Epithelial cell of esophagus (primary cell): ENCODE data around the gene STMN3.
"Not testable (repeated sequence)": the region's sequence is repeated elsewhere in the genome, so short reads cannot be mapped to it uniquely, and the experiment has no call there.

ENCODE experiments used
- DNase-seq: peaks from one replicate; pipeline ENCODE4 v3.0.0; 2010; ENCODE audit warnings: low read depth
- H3K4me3 ChIP-seq: 2 replicates; pipeline ENCODE4 v1.5.1; 2011; ENCODE audit warnings: mild to moderate bottlenecking, low read length, control low read depth
- CTCF ChIP-seq: IDR thresholded peaks from 2 replicates; pipeline ENCODE4 v1.5.1; 2011; ENCODE audit warnings: low read depth, mild to moderate bottlenecking, low read length, control low read depth, inconsistent platforms; ENCODE audit not compliant: insufficient read depth; ENCODE audit errors: missing control alignments

The STMN3 gene

DNA sequence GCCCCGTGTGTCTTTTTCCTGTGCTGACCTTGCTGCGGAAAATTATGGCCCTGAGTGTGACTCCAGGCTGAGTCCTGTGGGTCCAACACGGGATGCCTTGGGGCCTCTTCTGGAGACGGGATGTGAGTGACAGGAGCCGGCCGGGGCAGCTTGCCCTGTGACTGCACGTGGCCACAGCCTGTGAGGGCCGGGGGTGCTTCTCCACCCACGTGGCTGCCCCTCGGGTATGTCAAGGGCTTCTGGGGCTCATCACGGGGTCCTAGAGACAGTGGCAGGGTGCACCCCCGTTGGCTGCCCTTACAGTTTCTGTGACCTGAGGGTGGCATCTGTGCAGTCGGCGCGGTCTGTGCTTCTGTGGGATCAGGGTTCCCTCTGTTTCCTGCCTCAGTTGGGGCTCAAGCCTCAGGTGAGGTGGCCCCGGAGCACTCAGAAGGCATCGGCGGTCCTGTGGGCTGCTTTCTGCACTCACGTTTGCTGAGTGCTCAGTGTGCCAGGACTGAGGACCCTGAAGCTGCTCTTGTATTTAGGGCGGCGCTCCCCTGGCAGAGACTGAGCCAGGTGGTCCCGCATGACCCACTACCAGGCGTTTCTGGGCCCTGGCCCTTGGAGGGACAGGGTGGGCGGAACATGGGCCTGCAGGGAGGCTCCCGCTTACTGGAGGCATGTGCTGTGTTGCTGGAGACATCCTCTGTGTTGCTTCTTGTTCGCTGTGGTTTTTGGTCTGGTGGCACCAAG is 10.3 kb upstream of the STMN3 start:
- no peak overlapping the region for H3K4me3 ChIP-seq
- no peak for TF ChIP-seq CTCF
- DNase-seq: no peak

DNA sequence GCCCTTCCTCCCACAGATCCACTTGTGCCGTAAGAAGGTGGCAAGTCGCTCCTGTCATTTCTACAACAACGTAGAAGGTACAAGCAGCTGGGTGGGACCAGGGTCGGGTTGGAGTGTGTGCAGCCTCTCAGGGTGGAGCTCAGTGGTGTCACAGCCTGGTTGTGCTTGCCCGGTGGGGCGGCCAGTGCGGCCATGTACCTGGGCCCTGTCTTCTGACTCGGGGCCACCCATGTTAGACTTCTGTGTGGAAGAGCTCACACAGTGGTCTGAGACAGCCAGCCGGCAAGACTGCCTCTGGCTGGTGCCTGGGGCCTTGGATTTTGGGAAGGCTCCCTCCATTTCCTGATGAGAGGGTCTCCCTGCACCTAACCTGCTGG is 9.6 kb upstream of the STMN3 start:
- no peak for DNase-seq
- no peak for TF ChIP-seq CTCF
- no peak overlapping the region for H3K4me3 ChIP-seq

DNA sequence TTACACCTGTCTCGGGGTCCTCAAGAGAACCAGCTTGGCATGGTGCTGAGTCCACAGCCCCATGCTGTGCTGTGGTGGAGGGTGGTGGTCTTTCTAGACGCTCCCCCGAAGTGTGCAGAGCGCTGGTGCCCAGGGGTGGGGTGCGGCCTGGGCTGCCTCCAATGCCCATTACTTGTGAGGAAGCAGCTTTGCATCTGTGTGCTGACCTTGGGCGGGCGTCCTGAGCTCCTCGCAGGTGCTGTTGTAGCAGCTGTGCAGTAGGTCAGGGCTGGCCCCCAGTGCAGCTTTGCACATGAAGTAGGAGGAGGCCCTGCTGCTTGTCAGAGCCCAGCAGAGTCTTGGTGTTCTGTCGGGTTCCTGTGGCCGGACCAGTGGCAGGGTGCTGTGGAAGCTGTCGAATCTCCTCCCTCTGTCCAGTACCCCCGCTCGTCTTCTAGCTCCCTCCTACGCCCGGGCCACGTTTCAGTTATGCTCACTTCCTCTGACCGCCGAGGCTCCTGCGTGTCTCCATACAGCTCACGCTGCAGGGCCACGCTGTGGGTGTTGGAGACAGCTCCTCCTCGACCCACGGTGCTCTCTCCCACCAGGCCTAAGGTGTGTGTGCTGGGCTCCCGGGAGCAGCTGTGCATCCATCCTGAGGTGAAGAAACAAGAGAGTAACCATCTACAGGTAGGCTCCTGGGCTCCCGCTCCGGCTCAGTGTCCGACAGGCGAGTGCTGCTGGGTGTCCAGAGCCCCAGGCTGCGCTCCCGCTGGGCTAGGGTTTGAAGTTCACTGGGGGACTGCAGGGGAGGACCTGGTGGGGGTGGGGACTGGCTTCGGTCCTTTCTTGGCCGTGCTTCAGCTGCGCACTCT is 9.0 kb upstream of the STMN3 start:
- no peak for DNase-seq
- no peak overlapping the region for H3K4me3 ChIP-seq
- TF ChIP-seq CTCF: no peak

GRCh38 chr20:63661108-63661507 is 7.9 kb upstream of the STMN3 start:
- no peak for TF ChIP-seq CTCF
- DNase-seq: no peak
- H3K4me3 ChIP-seq: no peak overlapping the region

GRCh38 chr20:63660622-63661021 is 7.4 kb upstream of the STMN3 start:
- no peak overlapping the region for H3K4me3 ChIP-seq
- no peak for DNase-seq
- no peak for TF ChIP-seq CTCF

DNA sequence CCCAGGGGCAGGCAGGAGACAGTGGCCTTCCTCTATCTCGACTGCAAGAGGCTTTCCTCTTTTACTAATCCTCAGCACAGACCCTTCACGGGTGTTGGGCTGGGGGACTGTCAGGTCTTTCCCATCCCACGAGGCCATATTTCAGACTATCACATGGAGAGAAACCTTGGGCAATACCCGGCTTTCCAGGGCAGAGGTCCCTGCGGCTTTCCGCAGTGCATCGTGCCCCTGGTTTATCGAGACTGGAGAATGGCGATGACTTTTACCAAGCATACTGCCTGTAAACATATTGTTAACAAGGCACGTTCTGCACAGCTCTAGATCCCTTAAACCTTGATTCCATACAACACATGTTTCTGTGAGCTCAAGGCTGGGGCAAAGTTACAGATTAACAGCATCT is 7.0 kb upstream of the STMN3 start:
- DNase-seq, H3K4me3 ChIP-seq: not testable (repeated sequence)

DNA sequence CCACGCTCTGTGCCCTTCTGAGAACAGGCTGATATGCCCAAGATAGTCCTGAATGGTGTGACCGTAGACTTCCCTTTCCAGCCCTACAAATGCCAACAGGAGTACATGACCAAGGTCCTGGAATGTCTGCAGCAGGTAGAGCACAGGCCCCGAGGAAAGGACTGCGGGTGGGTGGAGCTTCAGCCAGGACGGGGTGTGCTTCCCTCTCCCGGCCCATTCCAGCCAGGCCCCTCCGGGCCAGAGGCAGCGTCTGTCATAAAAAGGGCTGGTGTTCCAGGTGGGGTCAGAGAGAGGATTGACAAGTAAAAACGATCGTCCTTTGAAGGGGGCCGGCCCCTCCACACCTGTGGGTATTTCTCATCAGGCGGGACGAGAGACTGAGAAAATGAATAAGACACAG is 6.1 kb upstream of the STMN3 start:
- H3K4me3 ChIP-seq: peak overlapping the region; percentile 93
- no peak for DNase-seq
- no peak for TF ChIP-seq CTCF
